DMS 273 treated with DMSO at 0.1 percent for 48 hours (cell line): ENCODE results near the gene BRCA1.
"Not testable (repeated sequence)": the region's sequence is repeated elsewhere in the genome, so short reads cannot be mapped to it uniquely, and the experiment has no call there.

Source experiments
- DNase-seq: peaks from one replicate; lab custom pipeline; 2025; lab: John Stamatoyannopoulos, UW

BRCA1 gene

GRCh38 chr17:43125133-43125966 is at the start of gene BRCA1:
TSS of gene BRCA1 (minus strand) at chr17:43125364. CDS start at chr17:43124096, 1,268 bp downstream.
- peak; percentile 99 for DNase-seq

- peak; percentile 40 for DNase-seq
Observed at GRCh38 chr17:43171586-43172487, 46.7 kb upstream of the BRCA1 start.

- DNase-seq: peak; percentile 96
Observed at GRCh38 chr17:43170766-43171585, 45.8 kb upstream of the BRCA1 start, which contains the start of gene NBR1. TSS of gene NBR1 (plus strand) at chr17:43171214. CDS start at chr17:43175800, 4,586 bp downstream.

- DNase-seq: peak; percentile 96
Observed at GRCh38 chr17:43170140-43170765, 45.1 kb upstream of the BRCA1 start.

- peak; percentile 7 for DNase-seq
Observed at GRCh38 chr17:43169561-43170139, 44.5 kb upstream of the BRCA1 start.

- DNase-seq: not testable (repeated sequence)
Observed at GRCh38 chr17:43165971-43166370, 40.8 kb upstream of the BRCA1 start.

DNA sequence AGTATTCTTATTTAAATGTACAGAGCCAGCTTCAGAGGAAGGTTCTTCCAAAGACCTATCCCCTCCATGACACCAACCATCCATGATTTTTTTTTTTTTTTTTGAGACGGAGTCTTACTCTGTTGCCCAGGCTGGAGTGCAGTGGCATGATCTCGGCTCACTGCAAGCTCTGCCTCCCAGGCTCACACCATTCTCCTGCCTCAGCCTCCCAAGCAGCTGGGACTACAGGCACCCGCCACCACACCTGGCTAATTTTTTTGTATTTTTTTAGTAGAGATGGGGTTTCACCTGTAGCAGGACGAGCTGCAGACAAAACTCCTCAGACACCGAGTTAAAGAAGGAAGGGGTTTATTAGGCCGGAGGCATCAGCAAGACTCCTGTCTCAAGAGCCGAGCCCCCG is 34.8 kb upstream of the BRCA1 start:
- not testable (repeated sequence) for DNase-seq

DNA sequence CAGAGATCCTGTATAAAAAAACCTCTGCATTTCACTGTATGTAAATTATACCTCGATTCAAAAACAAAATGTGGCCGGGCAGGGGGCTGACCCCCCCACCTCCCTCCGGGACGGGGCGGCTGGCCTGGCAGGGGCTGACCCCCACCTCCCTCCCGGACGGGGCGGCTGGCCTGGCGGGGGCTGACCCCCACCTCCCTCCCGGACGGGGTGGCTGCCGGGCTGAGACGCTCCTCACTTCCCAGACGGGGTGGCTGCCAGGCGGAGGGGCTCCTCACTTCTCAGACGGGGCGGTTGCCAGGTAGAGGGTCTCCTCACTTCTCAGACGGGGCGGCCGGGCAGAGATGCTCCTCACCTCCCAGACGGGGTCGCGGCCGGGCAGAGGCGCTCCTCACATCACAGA is 34.1 kb upstream of the BRCA1 start:
- DNase-seq: not testable (repeated sequence)

DNA sequence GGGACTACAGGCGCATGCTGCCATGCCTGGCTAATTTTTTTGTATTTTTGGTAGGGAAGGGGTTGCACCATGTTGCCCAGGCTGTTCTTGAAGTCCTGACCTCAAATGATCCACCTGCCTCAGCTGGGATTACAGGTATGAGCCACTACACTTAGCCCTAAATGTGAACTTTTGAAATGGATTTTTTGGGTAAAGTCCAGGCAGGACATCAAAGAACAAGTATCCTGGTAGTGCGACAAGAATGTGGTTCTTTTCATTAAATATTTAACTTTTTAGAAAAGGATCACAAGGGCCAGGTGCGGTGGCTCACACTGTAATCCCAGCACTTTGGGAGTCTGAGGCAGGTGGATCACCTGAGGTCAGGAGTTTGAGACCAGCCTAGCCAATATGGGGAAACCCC is 30.5 kb upstream of the BRCA1 start:
- no peak for DNase-seq

GRCh38 chr17:43153197-43153835 is 28.2 kb upstream of the BRCA1 start:
- not testable (repeated sequence) for DNase-seq

GRCh38 chr17:43151880-43152456 is 26.8 kb upstream of the BRCA1 start:
- DNase-seq: no peak

DNA sequence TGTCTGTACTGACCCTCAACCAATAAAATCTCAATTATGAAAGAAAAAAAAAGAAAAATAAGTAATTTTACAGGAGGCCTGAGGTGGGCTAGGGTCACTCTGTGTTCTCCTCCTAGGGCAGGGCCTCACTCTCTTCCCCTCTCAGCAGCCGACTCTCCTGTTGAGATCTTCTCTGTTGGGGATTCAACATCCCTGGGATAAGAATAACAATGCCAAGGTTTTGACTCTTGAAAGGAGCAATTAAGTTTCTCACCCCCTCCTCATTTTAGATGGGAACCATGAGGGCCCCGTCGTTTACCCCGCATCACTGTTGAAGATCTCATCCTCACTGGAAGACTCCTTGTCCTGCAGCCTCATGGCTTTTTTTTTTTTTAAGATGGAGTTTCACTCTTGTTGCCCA is 21.5 kb upstream of the BRCA1 start:
- DNase-seq: no peak

DNA sequence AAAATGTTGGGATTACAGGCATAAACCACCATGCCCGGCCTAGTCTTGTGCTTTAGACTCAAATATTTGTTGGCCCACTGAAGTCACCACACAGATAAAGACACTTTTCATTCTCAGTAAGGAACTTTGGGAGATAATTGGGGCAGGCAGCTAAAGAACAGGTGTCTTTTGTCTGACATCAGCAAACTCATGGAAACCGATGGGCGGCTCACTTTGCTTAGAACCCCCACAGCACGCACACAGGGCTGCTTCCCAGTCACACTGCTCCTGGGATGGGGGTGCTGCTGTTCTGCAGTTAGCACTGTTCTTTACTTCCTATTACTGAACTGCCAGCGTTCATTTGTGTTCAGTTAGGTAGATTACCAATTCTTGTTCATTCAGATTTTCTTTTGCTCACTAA is 18.0 kb upstream of the BRCA1 start:
- no peak for DNase-seq

DNA sequence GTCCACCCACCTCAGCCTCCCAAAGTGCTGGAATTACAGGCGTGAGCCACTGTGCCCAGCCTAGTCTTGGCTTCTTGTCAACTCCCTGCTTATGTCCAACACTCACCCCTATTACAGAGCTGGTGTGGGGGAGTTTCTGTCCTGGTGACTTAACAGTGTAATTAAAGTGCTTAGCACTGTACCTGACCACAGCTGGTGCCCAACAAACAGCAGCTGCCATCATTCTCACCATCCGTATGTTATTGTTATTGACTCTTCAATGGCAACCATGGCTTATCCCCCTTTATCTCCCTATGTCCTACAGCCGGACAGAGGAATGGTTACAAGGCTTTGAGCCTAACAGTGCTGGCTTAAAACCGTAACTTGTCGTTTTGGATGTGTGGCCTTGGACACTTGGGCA is 17.0 kb upstream of the BRCA1 start:
- DNase-seq: no peak

GRCh38 chr17:43140396-43141332 is 15.5 kb upstream of the BRCA1 start:
- no peak for DNase-seq

DNA sequence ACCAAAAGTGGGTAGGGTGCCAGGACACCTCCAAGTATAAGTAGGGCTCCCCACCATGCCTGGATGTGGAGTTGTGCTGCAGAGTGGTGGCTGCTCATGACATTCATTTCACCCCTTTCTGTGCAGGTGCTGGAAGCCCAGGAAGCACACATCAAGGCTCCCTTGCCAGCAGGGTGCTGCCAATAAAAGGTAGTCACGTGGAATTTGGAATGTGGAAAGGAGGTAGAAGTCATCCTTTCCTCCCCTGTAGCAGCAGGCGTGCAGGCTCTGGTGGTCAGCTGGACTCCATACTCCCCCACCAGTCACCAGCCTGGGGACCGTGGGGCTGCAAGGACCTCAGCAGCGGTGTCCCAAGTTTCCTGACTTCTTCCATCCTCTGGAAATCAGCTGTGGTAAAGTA is 13.4 kb upstream of the BRCA1 start:
- not testable (repeated sequence) for DNase-seq

- not testable (repeated sequence) for DNase-seq
Observed at GRCh38 chr17:43136574-43136973, 11.4 kb upstream of the BRCA1 start.

GRCh38 chr17:43135454-43135819 is 10.3 kb upstream of the BRCA1 start:
- DNase-seq: no peak
